CD4-positive, alpha-beta memory T cell (primary cell): ENCODE data around the gene SPATS2L. TPM values are rescaled to one million over a fixed set of nuclear protein-coding genes. Genes with fewer than 3 reads are reported as not detected.

Experiments used
- CTCF ChIA-PET: fragments of 350-600 bp; sonication (Branson Sonifier 250); formaldehyde crosslinking; loops from one replicate; lab custom pipeline; 2021; ENCODE audit warnings: inconsistent platforms; ENCODE audit not compliant: partially characterized antibody; lab: Charles Lee
- POLR2A ChIA-PET: fragments of 350-600 bp; sonication (Branson Sonifier 250); formaldehyde crosslinking; loops from one replicate; lab custom pipeline; 2021; ENCODE audit not compliant: partially characterized antibody; lab: Charles Lee
- DNase-seq, 5 donors: peaks; one replicate each; pipeline versions ENCODE4 v3.0.0 to v3.0.0-alpha.2; 2020 to 2022; ENCODE audit warnings: mixed read lengths in 1 of 5
- H3K27ac ChIP-seq: one replicate; pipeline ENCODE4 v1.7.0; 2013; ENCODE audit warnings: low read depth, low read length
- H3K27me3 ChIP-seq: 2 replicates; pipeline ENCODE4 v1.7.0; 2013; ENCODE audit warnings: mild to moderate bottlenecking, low read length, moderate library complexity; ENCODE audit not compliant: insufficient read depth
- H3K36me3 ChIP-seq: 2 replicates; pipeline ENCODE4 v1.7.0; 2013; ENCODE audit warnings: mild to moderate bottlenecking, low read length, moderate library complexity; ENCODE audit not compliant: insufficient read depth
- H3K4me1 ChIP-seq: 2 replicates; pipeline ENCODE4 v1.7.0; 2013; ENCODE audit warnings: mild to moderate bottlenecking, low read length, moderate library complexity; ENCODE audit not compliant: insufficient read depth
- H3K4me3 ChIP-seq, 2 donors: one replicate each; pipeline ENCODE4 v1.7.0; 2013; ENCODE audit warnings: low read length in 2 of 2, mild to moderate bottlenecking in 1 of 2
- H3K9me3 ChIP-seq, 2 donors: one replicate each; pipeline ENCODE4 v1.7.0; 2013; ENCODE audit warnings: low read length in 2 of 2, control low read depth in 1 of 2; ENCODE audit not compliant: control insufficient read depth in 1 of 2
- H3K27ac Mint-ChIP-seq, 7 donors: one replicate each; pipeline ENCODE4 v1.8.0; 2020 to 2021; ENCODE audit warnings: mixed read lengths in 7 of 7, mild to moderate bottlenecking in 6 of 7, inconsistent platforms in 3 of 7, moderate library complexity in 3 of 7
- H3K27me3 Mint-ChIP-seq, 2 donors: one replicate each; pipeline ENCODE4 v1.8.0; 2020 to 2021; ENCODE audit warnings: mixed read lengths in 2 of 2
- H3K36me3 Mint-ChIP-seq, 2 donors: one replicate each; pipeline ENCODE4 v1.8.0; 2020 to 2021; ENCODE audit warnings: mixed read lengths in 2 of 2, inconsistent platforms in 1 of 2, mild to moderate bottlenecking in 1 of 2
- H3K4me1 Mint-ChIP-seq, 4 donors: one replicate each; pipeline ENCODE4 v1.8.0; 2020 to 2021; ENCODE audit warnings: mixed read lengths in 4 of 4, mild to moderate bottlenecking in 1 of 4
- H3K4me3 Mint-ChIP-seq, 8 donors: one replicate each; pipeline ENCODE4 v1.8.0; 2020 to 2021; ENCODE audit warnings: mixed read lengths in 8 of 8, mild to moderate bottlenecking in 7 of 8, moderate library complexity in 6 of 8, inconsistent platforms in 3 of 8
- H3K9me3 Mint-ChIP-seq, 8 donors: one replicate each; pipeline ENCODE4 v1.8.0; 2020 to 2021; ENCODE audit warnings: mixed read lengths in 8 of 8, mild to moderate bottlenecking in 5 of 8, inconsistent platforms in 3 of 8, moderate library complexity in 1 of 8
- intact Hi-C: fragments of 100-400 bp; cut with micrococcal nuclease; formaldehyde crosslinking; loops from one replicate; pipeline ENCODE4 v1.15.1; 2023
- polyA plus RNA-seq, 2 donors: library from polyadenylated mRNA; unstranded; fragments of 300-500 nt; fragmentation: Illumina TruSeq; gene quantifications; one replicate each; pipeline ENCODE4 v1.2.3, GENCODE V29; 2021
- total RNA-seq, 2 experiments: library from RNA; stranded (reverse); gene quantifications; one replicate each; pipeline ENCODE4 v1.2.3, GENCODE V29; 2021

Gene SPATS2L
- total and polyA plus RNA-seq, 4 experiments from 2014 or later = 5.2 to 6.6 (median 6.0) TPM

DNA sequence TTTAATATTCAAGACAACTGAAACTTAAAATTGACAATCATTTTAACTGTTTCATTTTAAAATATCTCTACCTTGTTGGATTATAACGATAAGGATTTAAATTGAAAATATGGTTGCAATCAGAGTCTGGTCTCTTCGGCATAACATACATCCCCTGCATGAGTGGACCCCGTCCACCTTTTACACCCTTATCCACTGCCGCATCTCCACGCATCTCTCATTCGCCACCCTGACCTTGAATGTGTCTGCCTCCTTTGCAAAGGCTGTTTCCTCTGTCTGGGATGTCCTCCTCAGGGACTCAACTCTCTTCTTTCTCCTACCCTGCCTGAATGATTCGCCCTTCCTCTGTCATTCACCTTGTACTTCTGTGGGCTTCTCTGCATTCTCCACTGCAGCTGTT is 87.6 kb downstream of the SPATS2L start:
- ChIA-PET CTCF (no interaction called here), POLR2A (no interaction called here)
- intact Hi-C loops = no loop called here
- Mint-ChIP-seq H3K27me3 (peaks cover 0 to 2% of the 10 kb centered on the region in 2 donors), H3K36me3 (peaks cover 0 to 9% of the 10 kb centered on the region in 2 donors), H3K4me1 (no peaks in the 10 kb centered on the region), H3K27ac (no peak overlapping the region), H3K4me3 (no peak overlapping the region), H3K9me3 (no peaks in the 10 kb centered on the region)
- Histone ChIP-seq H3K4me1 (no peaks in the 10 kb centered on the region), H3K4me3 (no peak overlapping the region), H3K27me3 (no peaks in the 10 kb centered on the region), H3K27ac (no peak overlapping the region), H3K36me3 (no peaks in the 10 kb centered on the region), H3K9me3 (no peaks in the 10 kb centered on the region)
- no peak for DNase-seq

DNA sequence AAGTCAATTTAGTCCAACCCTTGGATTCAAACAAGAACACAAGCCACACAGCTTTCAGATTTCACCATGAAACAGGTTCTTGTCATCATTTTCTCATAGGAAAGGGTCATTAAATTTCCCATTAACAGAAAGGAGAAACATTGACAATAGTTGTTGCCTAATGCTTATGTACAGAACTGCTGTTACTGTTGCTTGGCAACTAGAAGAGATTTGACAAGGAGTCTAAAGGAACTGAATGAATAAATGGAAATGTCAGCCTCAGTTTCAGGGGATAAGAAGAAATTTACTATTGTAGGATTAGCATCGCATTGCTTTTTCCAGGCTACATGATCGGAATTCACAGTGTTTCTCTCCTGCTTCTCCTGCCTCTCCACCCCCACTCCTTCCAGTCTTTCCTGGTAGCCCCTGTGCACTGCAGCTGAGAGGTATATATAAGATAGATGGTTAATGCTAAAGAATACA is 90.3 kb downstream of the SPATS2L start:
- Histone ChIP-seq H3K36me3 (no peaks in the 10 kb centered on the region), H3K9me3 (no peaks in the 10 kb centered on the region), H3K27me3 (no peaks in the 10 kb centered on the region), H3K27ac (no peak overlapping the region), H3K4me1 (no peaks in the 10 kb centered on the region), H3K4me3 (no peak overlapping the region)
- ChIA-PET CTCF (no interaction called here), POLR2A (no interaction called here)
- Mint-ChIP-seq H3K27me3 (peaks cover 0 to 2% of the 10 kb centered on the region in 2 donors), H3K4me3 (no peak overlapping the region), H3K4me1 (no peaks in the 10 kb centered on the region), H3K36me3 (no peaks in the 10 kb centered on the region), H3K27ac (no peak overlapping the region), H3K9me3 (no peaks in the 10 kb centered on the region)
- DNase-seq = no peak
- intact Hi-C loops = no loop called here

DNA sequence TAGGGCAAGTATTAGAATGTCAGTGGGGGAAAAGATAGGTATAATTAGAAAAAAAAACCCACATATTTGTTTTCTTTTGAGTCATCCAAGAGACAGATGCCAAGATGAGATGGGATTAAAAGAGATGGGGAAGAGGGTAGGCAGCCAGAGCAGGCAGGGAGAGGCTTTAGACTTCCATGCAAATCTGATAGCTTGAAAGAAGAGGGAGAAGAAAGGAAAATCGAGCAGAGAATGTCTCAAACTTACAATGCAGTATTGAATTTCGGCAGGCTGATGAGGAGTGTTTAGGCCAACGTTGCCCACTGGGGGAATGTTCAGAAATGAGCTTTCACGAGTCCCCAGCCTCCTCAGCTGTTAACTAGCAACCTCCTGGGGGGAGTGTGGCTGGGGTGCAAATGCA is 91.3 kb downstream of the SPATS2L start:
- Mint-ChIP-seq H3K4me3 (peak overlapping the region in 1 of 8 donors; percentile 43), H3K27ac (no peak overlapping the region), H3K27me3 (peaks cover 0 to 2% of the 10 kb centered on the region in 2 donors), H3K36me3 (peaks cover 0 to 6% of the 10 kb centered on the region in 2 donors), H3K4me1 (no peaks in the 10 kb centered on the region), H3K9me3 (no peaks in the 10 kb centered on the region)
- Histone ChIP-seq H3K4me1 (no peaks in the 10 kb centered on the region), H3K27ac (no peak overlapping the region), H3K4me3 (no peak overlapping the region), H3K36me3 (no peaks in the 10 kb centered on the region), H3K9me3 (no peaks in the 10 kb centered on the region), H3K27me3 (no peaks in the 10 kb centered on the region)
- intact Hi-C loops = no loop called here
- CTCF ChIA-PET = no interaction called here
- DNase-seq = no peak
- POLR2A ChIA-PET = no interaction called here

DNA sequence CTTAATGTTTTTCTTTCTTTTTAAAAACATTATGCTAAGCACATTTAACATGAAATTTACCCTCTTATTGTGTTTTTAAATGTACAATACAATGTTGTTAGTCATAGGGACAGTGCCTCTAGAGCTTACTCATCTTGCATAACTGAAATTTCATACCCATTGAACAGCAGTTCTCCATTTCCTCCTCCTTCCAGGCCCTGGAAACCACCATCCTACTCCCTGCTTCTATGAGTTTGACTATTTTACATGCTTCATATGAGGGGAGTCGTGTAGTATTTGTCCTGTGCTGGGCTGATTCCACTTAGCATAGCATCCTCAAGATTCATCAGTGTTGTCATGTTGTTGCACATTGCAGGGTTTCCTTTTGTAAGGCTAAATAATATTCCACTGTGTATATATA is 92.6 kb downstream of the SPATS2L start:
- Histone ChIP-seq H3K9me3 (no peaks in the 10 kb centered on the region), H3K27ac (no peak overlapping the region), H3K4me1 (no peaks in the 10 kb centered on the region), H3K36me3 (no peaks in the 10 kb centered on the region), H3K4me3 (no peak overlapping the region), H3K27me3 (no peaks in the 10 kb centered on the region)
- no peak overlapping the region for H3K27ac Mint-ChIP-seq
- H3K4me3 Mint-ChIP-seq = no peak overlapping the region
- DNase-seq = no peak
- ChIA-PET CTCF (no interaction called here), POLR2A (no interaction called here)
- H3K4me1 Mint-ChIP-seq = no peaks in the 10 kb centered on the region
- H3K36me3 Mint-ChIP-seq = peaks cover 0 to 6% of the 10 kb centered on the region in 2 donors
- peaks cover 0 to 2% of the 10 kb centered on the region in 2 donors for H3K27me3 Mint-ChIP-seq
- intact Hi-C loops = no loop called here
- no peaks in the 10 kb centered on the region for H3K9me3 Mint-ChIP-seq

DNA sequence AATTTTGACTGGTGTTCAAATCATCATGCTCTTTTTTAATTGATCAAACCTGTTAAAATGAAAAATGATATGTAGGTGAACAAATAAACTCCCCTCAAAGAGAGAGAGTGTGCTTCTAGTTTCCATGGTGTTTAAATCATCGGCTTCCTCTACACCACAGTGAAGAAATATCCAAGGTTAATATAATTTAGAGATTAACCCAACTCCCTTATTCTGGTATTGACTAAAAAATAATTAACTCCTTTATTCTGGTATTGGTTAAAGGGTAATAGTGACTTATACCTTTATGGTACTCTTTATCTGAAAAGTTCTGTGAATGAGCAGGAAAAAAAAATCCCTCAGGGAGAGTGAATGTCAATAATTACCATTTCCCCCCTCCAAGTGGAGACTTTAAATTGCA is 93.1 kb downstream of the SPATS2L start:
- Mint-ChIP-seq H3K27ac (no peak overlapping the region), H3K36me3 (peaks cover 0 to 6% of the 10 kb centered on the region in 2 donors), H3K4me3 (no peak overlapping the region), H3K27me3 (no peaks in the 10 kb centered on the region), H3K9me3 (no peaks in the 10 kb centered on the region), H3K4me1 (no peaks in the 10 kb centered on the region)
- Histone ChIP-seq H3K27ac (no peak overlapping the region), H3K4me3 (no peak overlapping the region), H3K9me3 (no peaks in the 10 kb centered on the region), H3K27me3 (no peaks in the 10 kb centered on the region), H3K4me1 (no peaks in the 10 kb centered on the region), H3K36me3 (no peaks in the 10 kb centered on the region)
- ChIA-PET POLR2A (no interaction called here), CTCF (no interaction called here)
- no peak for DNase-seq
- intact Hi-C loops = no loop called here

DNA sequence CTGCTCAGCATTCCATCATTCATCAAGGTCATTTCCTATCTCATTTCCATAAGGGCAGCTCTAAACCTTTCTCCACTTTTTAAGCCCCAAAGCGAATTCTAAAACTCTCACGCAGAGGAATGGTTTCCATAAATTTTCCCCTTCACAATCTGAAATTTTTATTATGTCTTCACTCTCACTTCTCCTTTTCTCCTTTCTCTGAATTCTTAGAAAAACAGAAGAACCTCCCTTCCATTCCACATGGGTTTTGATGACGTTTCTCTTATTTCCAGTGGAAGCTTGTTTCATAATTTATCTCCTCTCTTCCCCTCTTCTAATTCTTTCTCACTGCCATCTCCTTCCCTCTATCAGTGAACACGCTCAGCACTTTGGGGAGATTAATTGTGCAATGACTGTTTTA is 97.3 kb downstream of the SPATS2L start:
- intact Hi-C loops = no loop called here
- Histone ChIP-seq H3K27me3 (no peaks in the 10 kb centered on the region), H3K27ac (no peak overlapping the region), H3K36me3 (no peaks in the 10 kb centered on the region), H3K4me1 (peaks cover 5% of the 10 kb centered on the region), H3K9me3 (no peaks in the 10 kb centered on the region), H3K4me3 (no peak overlapping the region)
- Mint-ChIP-seq H3K9me3 (no peaks in the 10 kb centered on the region), H3K36me3 (peaks cover 0 to 6% of the 10 kb centered on the region in 2 donors), H3K4me3 (no peak overlapping the region), H3K4me1 (peaks cover 4 to 15% (median 11%) of the 10 kb centered on the region in 4 donors), H3K27ac (peak overlapping the region in 1 of 7 donors; percentile 15), H3K27me3 (no peaks in the 10 kb centered on the region)
- DNase-seq = no peak
- CTCF ChIA-PET = no interaction called here
- POLR2A ChIA-PET = no interaction called here

DNA sequence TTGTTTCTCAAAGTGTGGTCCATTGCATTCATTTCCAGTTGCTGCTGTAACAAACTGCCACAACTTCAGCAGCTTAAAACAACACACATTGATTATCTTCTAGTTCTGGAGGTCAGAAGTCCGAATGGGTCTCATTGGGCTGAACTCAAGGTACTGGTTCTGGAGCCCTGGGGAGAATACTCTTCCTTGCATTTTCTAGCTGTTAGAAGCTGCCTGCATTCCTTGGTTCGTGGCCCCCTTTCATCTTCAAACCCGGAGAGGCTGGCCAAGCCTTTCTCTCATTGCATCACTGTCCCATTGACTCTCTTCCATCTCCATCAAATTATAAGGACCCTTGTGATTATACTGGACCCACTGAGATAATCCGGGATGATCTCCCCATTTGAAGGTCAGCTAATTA is 98.1 kb downstream of the SPATS2L start:
- Mint-ChIP-seq H3K36me3 (peaks cover 0 to 6% of the 10 kb centered on the region in 2 donors), H3K27me3 (no peaks in the 10 kb centered on the region), H3K27ac (no peak overlapping the region), H3K4me1 (peaks cover 4 to 15% (median 11%) of the 10 kb centered on the region in 4 donors), H3K4me3 (no peak overlapping the region), H3K9me3 (no peaks in the 10 kb centered on the region)
- Histone ChIP-seq H3K4me1 (peaks cover 5% of the 10 kb centered on the region), H3K9me3 (no peaks in the 10 kb centered on the region), H3K27me3 (no peaks in the 10 kb centered on the region), H3K36me3 (no peaks in the 10 kb centered on the region), H3K4me3 (no peak overlapping the region), H3K27ac (no peak overlapping the region)
- no peak for DNase-seq
- ChIA-PET POLR2A (no interaction called here), CTCF (interaction anchor here (1.1 kb wide), 1 partner anchor 19 kb away, joined by 3 read pairs; no protein-coding TSS in a partner anchor)
- intact Hi-C loops = no loop called here
